WTC11 (cell line): Measurements from ENCODE around the gene C10orf90. TPM values are rescaled to one million over a fixed set of nuclear protein-coding genes. Genes with fewer than 3 reads are reported as not detected.

Experiments
- ATAC-seq: fragments of 200-7000 bp; cut with Tn5 transposase; 2 replicates; pipeline ENCODE4 v1.10.0; 2021; ENCODE audit warnings: mild to moderate bottlenecking, moderate library complexity
- CTCF ChIA-PET: fragments of 300-600 bp; sonication (Branson Sonifier 250); formaldehyde crosslinking; loops from one replicate; lab custom pipeline; 2021; ENCODE audit warnings: antibody characterized with exemption; lab: Charles Lee
- POLR2A ChIA-PET: fragments of 350-600 bp; sonication (Branson Sonifier 250); formaldehyde crosslinking; loops from one replicate; lab custom pipeline; 2021; ENCODE audit warnings: antibody characterized with exemption; lab: Charles Lee
- DNase-seq: peaks from one replicate; pipeline ENCODE4 v3.0.0; 2021; ENCODE audit warnings: low spot score
- H3K27ac Mint-ChIP-seq: 2 replicates; pipeline ENCODE4 v1.8.0; 2021; ENCODE audit warnings: mixed read lengths
- H3K27me3 Mint-ChIP-seq: 2 replicates; pipeline ENCODE4 v1.8.0; 2021; ENCODE audit warnings: low read depth, mild to moderate bottlenecking, moderate library complexity, mixed read lengths
- H3K36me3 Mint-ChIP-seq: 2 replicates; pipeline ENCODE4 v1.8.0; 2021; ENCODE audit warnings: mixed read lengths
- H3K4me1 Mint-ChIP-seq: 2 replicates; pipeline ENCODE4 v1.8.0; 2022; ENCODE audit warnings: mixed read lengths
- H3K4me3 Mint-ChIP-seq: 2 replicates; pipeline ENCODE4 v1.8.0; 2021; ENCODE audit warnings: mild to moderate bottlenecking, moderate library complexity, mixed read lengths
- H3K9me3 Mint-ChIP-seq: 2 replicates; pipeline ENCODE4 v1.8.0; 2021; ENCODE audit warnings: mixed read lengths
- FOXP1 ChIP-seq: sonication (generic); formaldehyde crosslinking; IDR thresholded peaks from 2 replicates; pipeline ENCODE4 v1.8.0; 2022; ENCODE audit warnings: missing genetic modification reagents, mild to moderate bottlenecking, moderate library complexity, borderline replicate concordance
- GABPB1 ChIP-seq: sonication (generic); formaldehyde crosslinking; IDR thresholded peaks from 2 replicates; pipeline ENCODE4 v1.8.1; 2023; ENCODE audit warnings: mild to moderate bottlenecking, missing genetic modification reagents
- MYBL2 ChIP-seq: sonication (generic); formaldehyde crosslinking; IDR thresholded peaks from 2 replicates; pipeline ENCODE4 v1.8.1; 2023; ENCODE audit warnings: mild to moderate bottlenecking, moderate library complexity, missing genetic modification reagents
- NFYB ChIP-seq: sonication (generic); formaldehyde crosslinking; conservative IDR thresholded peaks from 2 replicates; pipeline ENCODE4 v1.8.0; 2022; ENCODE audit warnings: low read depth, missing genetic modification reagents
- NR1H2 ChIP-seq: sonication (generic); formaldehyde crosslinking; IDR thresholded peaks from 2 replicates; pipeline ENCODE4 v1.9.0; 2021; ENCODE audit warnings: mild to moderate bottlenecking, moderate library complexity, missing genetic modification reagents
- SMAD4 ChIP-seq: sonication (generic); formaldehyde crosslinking; IDR thresholded peaks from 2 replicates; pipeline ENCODE4 v1.8.0; 2022; ENCODE audit warnings: mild to moderate bottlenecking, missing genetic modification reagents
- ZNF232 ChIP-seq: sonication (generic); formaldehyde crosslinking; IDR thresholded peaks from 2 replicates; pipeline ENCODE4 v1.8.0; 2022; ENCODE audit warnings: mild to moderate bottlenecking, missing genetic modification reagents
- ZNF263 ChIP-seq: sonication (generic); formaldehyde crosslinking; IDR thresholded peaks from 2 replicates; pipeline ENCODE4 v1.8.1; 2022; ENCODE audit warnings: low read depth, mild to moderate bottlenecking, moderate library complexity, missing genetic modification reagents
- ZNF396 ChIP-seq: fragments of 250-450 bp; sonication (Bioruptor Pico); IDR thresholded peaks from 2 replicates; pipeline ENCODE4 v1.8.0; 2021; ENCODE audit warnings: mild to moderate bottlenecking, moderate library complexity, borderline replicate concordance
- total RNA-seq: library from RNA; stranded (reverse); gene quantifications from 3 replicates; pipeline ENCODE4 v1.2.3, GENCODE V29; 2021
- TF ChIP-seq, protein P1 (sequence below): sonication (generic); formaldehyde crosslinking; IDR thresholded peaks from 2 replicates; pipeline ENCODE4 v1.8.0; 2023; ENCODE audit warnings: missing genetic modification reagents, mild to moderate bottlenecking, borderline replicate concordance
- TF ChIP-seq, protein P2 (sequence below): sonication (generic); formaldehyde crosslinking; IDR thresholded peaks from 2 replicates; pipeline ENCODE4 v1.8.1; 2023; ENCODE audit warnings: mild to moderate bottlenecking, missing genetic modification reagents, borderline replicate concordance
- TF ChIP-seq, protein P3 (sequence below): fragments of 250-450 bp; sonication (Bioruptor Pico); IDR thresholded peaks from 2 replicates; pipeline ENCODE4 v1.9.0; 2021; ENCODE audit warnings: moderate library complexity, mild to moderate bottlenecking, inconsistent platforms, borderline replicate concordance
- TF ChIP-seq, protein P4 (sequence below): sonication (generic); formaldehyde crosslinking; IDR thresholded peaks from 2 replicates; pipeline ENCODE4 v1.8.0; 2022; ENCODE audit warnings: mild to moderate bottlenecking, missing genetic modification reagents
- TF ChIP-seq, protein P5 (sequence below): fragments of 250-450 bp; sonication (Bioruptor Pico); conservative IDR thresholded peaks from 2 replicates; pipeline ENCODE4 v1.9.0; 2021; ENCODE audit warnings: mild to moderate bottlenecking

C10orf90 gene
- total RNA-seq, 1 experiment from 2014 or later: 0.85 TPM

DNA sequence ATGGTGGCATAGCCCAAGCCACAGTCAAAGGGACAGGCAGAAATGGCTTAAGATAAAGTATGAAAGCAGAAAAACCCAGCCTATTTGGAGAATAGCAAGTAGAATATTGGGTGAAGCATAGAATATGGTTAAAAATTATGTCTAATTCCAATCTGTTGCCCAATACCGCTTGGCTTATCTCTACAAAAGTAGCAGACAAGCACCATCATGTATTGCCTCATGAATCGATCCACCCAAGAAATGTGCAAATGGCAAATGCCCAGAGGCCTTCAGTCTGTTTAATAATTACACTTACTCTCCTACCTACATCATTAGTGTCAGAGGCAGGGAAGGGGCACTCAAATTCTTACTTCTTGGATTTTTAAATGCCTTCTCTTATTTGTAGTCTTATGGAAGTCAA, 151.3 kb downstream of the C10orf90 start (continued):
- TF ChIP-seq, protein P1, sequence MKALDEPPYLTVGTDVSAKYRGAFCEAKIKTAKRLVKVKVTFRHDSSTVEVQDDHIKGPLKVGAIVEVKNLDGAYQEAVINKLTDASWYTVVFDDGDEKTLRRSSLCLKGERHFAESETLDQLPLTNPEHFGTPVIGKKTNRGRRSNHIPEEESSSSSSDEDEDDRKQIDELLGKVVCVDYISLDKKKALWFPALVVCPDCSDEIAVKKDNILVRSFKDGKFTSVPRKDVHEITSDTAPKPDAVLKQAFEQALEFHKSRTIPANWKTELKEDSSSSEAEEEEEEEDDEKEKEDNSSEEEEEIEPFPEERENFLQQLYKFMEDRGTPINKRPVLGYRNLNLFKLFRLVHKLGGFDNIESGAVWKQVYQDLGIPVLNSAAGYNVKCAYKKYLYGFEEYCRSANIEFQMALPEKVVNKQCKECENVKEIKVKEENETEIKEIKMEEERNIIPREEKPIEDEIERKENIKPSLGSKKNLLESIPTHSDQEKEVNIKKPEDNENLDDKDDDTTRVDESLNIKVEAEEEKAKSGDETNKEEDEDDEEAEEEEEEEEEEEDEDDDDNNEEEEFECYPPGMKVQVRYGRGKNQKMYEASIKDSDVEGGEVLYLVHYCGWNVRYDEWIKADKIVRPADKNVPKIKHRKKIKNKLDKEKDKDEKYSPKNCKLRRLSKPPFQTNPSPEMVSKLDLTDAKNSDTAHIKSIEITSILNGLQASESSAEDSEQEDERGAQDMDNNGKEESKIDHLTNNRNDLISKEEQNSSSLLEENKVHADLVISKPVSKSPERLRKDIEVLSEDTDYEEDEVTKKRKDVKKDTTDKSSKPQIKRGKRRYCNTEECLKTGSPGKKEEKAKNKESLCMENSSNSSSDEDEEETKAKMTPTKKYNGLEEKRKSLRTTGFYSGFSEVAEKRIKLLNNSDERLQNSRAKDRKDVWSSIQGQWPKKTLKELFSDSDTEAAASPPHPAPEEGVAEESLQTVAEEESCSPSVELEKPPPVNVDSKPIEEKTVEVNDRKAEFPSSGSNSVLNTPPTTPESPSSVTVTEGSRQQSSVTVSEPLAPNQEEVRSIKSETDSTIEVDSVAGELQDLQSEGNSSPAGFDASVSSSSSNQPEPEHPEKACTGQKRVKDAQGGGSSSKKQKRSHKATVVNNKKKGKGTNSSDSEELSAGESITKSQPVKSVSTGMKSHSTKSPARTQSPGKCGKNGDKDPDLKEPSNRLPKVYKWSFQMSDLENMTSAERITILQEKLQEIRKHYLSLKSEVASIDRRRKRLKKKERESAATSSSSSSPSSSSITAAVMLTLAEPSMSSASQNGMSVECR (CRISPR knock-in tag): no peak
- TF ChIP-seq MYBL2 (no peak), SMAD4 (CRISPR knock-in tag) (no peak), GABPB1 (CRISPR knock-in tag) (no peak), ZNF263 (CRISPR knock-in tag) (no peak)
- TF ChIP-seq, protein P2, sequence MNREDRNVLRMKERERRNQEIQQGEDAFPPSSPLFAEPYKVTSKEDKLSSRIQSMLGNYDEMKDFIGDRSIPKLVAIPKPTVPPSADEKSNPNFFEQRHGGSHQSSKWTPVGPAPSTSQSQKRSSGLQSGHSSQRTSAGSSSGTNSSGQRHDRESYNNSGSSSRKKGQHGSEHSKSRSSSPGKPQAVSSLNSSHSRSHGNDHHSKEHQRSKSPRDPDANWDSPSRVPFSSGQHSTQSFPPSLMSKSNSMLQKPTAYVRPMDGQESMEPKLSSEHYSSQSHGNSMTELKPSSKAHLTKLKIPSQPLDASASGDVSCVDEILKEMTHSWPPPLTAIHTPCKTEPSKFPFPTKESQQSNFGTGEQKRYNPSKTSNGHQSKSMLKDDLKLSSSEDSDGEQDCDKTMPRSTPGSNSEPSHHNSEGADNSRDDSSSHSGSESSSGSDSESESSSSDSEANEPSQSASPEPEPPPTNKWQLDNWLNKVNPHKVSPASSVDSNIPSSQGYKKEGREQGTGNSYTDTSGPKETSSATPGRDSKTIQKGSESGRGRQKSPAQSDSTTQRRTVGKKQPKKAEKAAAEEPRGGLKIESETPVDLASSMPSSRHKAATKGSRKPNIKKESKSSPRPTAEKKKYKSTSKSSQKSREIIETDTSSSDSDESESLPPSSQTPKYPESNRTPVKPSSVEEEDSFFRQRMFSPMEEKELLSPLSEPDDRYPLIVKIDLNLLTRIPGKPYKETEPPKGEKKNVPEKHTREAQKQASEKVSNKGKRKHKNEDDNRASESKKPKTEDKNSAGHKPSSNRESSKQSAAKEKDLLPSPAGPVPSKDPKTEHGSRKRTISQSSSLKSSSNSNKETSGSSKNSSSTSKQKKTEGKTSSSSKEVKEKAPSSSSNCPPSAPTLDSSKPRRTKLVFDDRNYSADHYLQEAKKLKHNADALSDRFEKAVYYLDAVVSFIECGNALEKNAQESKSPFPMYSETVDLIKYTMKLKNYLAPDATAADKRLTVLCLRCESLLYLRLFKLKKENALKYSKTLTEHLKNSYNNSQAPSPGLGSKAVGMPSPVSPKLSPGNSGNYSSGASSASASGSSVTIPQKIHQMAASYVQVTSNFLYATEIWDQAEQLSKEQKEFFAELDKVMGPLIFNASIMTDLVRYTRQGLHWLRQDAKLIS (CRISPR knock-in tag): no peak

DNA sequence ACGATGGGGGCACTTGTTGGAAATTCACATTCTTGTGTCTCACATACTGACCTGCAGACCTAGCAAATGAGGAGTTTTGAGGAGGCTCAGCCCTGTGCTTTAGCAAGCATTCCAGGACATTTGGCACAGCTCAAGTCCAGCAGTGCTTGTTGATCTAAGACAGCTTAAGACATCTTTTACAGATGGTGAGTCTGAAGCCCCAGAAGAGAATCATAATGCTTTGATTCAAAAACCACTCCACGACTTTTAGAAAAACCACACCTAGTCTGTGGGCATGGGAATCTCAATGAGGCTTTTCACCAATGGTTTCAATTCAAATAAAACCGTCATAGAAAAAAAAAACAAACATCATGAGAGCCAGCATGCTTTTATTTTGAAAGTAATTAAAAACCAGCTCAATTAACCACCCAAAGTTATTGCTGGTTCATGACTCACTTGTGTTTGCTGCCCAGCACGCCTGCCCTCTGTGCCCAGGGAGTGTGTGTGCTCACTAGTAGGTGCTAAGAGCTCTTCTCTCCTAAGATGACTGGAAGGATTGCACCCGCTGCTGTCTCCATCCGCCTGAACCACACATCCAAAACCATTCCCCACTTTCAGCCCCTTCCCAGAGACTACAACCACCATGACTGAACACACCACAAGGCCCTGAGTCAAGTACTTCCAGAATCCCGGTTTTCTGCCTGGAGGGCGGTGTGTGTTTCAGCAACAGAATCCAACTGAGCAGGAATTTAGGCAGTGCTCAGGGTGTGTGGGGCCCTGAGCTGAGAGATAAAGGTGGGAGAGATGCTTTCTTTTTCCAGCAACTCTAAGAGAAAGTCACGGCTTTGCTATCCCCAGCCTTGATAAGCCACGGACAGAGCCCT, 152.0 kb downstream of the C10orf90 start:
- Mint-ChIP-seq H3K4me3 (no peak overlapping the region), H3K9me3 (peaks cover 8% of the 10 kb centered on the region), H3K27ac (no peak overlapping the region), H3K36me3 (peaks cover 3% of the 10 kb centered on the region; the same call in 1 of the 2 replicates), H3K27me3 (no peaks in the 10 kb centered on the region), H3K4me1 (0 out of 2 replicates have a peak, but pooled peaks cover 4% of the 10 kb centered on the region)
- no peak for ATAC-seq
- POLR2A ChIA-PET: no interaction called here
- CTCF ChIA-PET: interaction anchor here (0.6 kb wide), 1 partner anchor 80 kb away, joined by 3 read pairs; no protein-coding TSS in a partner anchor
- TF ChIP-seq, protein P3, sequence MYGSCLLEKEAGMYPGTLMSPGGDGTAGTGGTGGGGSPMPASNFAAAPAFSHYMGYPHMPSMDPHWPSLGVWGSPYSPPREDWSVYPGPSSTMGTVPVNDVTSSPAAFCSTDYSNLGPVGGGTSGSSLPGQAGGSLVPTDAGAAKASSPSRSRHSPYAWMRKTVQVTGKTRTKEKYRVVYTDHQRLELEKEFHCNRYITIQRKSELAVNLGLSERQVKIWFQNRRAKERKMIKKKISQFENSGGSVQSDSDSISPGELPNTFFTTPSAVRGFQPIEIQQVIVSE (CRISPR knock-in tag): no peak
- TF ChIP-seq, protein P4, sequence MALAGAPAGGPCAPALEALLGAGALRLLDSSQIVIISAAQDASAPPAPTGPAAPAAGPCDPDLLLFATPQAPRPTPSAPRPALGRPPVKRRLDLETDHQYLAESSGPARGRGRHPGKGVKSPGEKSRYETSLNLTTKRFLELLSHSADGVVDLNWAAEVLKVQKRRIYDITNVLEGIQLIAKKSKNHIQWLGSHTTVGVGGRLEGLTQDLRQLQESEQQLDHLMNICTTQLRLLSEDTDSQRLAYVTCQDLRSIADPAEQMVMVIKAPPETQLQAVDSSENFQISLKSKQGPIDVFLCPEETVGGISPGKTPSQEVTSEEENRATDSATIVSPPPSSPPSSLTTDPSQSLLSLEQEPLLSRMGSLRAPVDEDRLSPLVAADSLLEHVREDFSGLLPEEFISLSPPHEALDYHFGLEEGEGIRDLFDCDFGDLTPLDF (CRISPR knock-in tag): no peak
- TF ChIP-seq ZNF232 (no peak), FOXP1 (no peak), ZNF396 (CRISPR knock-in tag) (no peak), NR1H2 (CRISPR knock-in tag) (no peak), NFYB (no peak)
- TF ChIP-seq, protein P5, sequence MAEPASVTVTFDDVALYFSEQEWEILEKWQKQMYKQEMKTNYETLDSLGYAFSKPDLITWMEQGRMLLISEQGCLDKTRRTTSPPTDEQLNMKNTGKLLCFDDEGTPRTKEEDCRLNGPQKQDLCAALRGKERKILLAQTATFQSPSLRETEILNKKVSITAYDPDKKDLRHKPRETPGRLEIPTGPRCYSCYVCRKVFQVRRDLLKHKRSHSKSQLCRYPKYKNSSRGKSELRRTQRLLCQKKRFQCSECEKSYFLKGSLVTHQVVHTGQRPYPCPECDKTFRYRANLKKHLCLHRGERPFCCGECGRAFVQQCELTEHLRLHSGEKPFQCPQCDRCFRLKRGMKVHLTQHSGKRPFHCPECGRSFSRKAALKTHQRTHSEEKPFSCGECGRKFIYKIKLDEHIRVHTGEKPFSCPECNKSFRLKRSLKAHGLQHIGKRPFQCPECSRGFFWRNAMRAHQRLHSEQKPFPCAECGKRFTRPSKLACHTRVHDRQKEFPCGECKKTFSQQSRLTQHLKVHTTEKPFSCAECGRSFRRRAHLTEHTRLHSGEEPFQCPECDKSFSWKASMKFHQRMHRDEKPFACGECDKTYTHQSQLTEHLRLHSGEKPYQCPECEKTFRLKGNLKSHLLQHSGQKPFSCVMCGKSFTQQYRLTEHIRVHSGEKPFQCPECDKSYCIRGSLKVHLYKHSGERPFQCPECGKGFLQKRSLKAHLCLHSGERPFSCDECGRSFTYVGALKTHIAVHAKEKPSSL (CRISPR knock-in tag): no peak
- DNase-seq: no peak
